ENCODE measurements around the gene SHC3. TPM values are rescaled to one million over a fixed set of nuclear protein-coding genes. Genes with fewer than 3 reads are reported as not detected.

Gene SHC3
- total RNA-seq, 1 donor, result 26.5 TPM

DNA sequence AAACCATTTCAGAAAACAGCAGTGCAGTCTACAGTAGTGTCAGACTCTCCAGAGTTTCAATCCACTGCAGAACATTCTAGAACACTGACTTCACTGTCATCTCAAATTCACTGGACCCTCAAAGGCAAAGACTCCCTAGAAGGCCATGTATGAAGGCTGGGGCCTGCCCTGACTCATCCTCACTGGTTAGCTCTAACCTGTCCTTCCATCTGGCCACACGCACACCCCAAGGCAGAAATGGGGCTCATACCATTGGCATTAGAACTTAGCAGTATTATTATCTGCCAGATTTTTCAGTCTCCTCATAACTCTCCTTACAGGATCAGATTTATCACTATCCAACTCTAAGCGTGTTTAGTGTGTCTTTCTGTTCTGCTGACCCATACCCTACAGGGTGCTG is 166.9 kb downstream of the SHC3 start:
- TF ChIP-seq, protein P1, sequence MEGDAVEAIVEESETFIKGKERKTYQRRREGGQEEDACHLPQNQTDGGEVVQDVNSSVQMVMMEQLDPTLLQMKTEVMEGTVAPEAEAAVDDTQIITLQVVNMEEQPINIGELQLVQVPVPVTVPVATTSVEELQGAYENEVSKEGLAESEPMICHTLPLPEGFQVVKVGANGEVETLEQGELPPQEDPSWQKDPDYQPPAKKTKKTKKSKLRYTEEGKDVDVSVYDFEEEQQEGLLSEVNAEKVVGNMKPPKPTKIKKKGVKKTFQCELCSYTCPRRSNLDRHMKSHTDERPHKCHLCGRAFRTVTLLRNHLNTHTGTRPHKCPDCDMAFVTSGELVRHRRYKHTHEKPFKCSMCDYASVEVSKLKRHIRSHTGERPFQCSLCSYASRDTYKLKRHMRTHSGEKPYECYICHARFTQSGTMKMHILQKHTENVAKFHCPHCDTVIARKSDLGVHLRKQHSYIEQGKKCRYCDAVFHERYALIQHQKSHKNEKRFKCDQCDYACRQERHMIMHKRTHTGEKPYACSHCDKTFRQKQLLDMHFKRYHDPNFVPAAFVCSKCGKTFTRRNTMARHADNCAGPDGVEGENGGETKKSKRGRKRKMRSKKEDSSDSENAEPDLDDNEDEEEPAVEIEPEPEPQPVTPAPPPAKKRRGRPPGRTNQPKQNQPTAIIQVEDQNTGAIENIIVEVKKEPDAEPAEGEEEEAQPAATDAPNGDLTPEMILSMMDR (IDR thresholded peaks at IDR 0.05; ENCODE audit: insufficient read depth, low read length), result no peak
- DNase-seq (ENCODE audit: low read depth), result no peak
- H3K4me3 ChIP-seq (ENCODE audit: low read depth, low read length), result no peak overlapping the region

DNA sequence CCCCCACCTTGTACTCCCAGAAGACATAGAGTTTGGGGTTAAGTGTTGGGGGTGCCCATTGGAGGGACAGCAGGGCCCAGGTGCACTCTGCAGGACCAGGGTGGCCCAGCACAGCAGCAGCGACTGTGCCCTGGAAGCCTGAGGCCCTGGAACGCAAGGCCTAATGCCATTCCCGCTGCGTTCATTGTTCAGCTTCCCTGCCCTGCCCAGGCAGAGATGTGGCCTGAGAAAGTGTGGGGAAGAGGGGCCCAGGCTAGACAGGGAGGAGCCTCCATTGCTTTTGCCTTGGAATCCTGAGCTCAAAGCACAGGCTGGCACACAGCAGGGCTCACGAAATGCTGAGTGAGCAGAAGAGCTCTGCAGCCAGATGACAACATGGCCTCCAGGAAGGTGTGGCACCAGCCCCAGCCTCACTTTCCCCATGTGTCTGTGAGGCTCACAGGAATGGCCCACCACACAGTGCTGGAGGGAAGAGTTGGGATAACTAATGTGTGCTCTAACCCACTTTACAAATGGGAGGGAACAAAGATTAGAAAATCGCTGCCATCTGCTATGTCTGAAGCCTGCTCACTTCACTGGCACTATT is 168.0 kb downstream of the SHC3 start:
- DNase-seq (ENCODE audit: low read depth), result no peak
- TF ChIP-seq, protein P1 (IDR thresholded peaks at IDR 0.05; ENCODE audit: insufficient read depth, low read length), result no peak
- no peak overlapping the region for H3K4me3 ChIP-seq (ENCODE audit: low read depth, low read length)

DNA sequence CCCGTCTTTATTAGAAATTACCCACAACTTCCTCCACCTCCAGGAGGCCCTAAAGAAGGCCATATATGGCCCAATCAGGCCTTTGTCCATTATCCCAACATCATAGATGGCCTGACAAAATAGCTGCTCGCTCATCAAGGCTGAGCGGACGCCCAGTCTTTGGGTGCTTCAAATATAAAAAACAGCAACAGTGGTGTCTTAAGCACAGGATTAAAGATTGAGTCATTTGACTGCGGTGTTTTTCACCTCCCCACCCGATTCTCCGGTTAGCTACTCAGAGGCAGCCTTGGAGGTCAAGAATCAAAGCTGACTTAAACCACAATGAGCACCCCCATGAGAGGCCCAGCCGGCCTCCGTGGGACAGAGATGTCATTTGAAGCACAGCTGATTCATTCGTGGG is 168.6 kb downstream of the SHC3 start:
- H3K4me3 ChIP-seq (ENCODE audit: low read depth, low read length), result no peak overlapping the region
- TF ChIP-seq, protein P1 (IDR thresholded peaks at IDR 0.05; ENCODE audit: insufficient read depth, low read length), result no peak
- DNase-seq (ENCODE audit: low read depth), result no peak

DNA sequence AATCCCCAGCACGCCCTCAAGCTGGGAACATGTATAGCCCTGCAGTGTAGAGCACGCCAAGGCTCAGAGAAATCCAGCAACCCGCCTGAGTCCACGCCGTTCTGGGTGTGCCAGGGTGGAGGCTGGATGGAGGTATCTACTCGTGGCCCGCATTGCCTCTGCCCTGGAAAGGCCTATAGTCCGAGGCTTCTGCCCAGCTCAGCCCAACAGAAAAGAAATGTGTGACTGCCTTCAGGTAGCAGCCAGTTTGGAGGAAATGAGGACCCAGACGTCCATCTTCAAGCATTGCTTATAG is 169.1 kb downstream of the SHC3 start:
- no peak for DNase-seq (ENCODE audit: low read depth)
- TF ChIP-seq, protein P1 (IDR thresholded peaks at IDR 0.05; ENCODE audit: insufficient read depth, low read length), result no peak
- H3K4me3 ChIP-seq (ENCODE audit: low read depth, low read length), result no peak overlapping the region

DNA sequence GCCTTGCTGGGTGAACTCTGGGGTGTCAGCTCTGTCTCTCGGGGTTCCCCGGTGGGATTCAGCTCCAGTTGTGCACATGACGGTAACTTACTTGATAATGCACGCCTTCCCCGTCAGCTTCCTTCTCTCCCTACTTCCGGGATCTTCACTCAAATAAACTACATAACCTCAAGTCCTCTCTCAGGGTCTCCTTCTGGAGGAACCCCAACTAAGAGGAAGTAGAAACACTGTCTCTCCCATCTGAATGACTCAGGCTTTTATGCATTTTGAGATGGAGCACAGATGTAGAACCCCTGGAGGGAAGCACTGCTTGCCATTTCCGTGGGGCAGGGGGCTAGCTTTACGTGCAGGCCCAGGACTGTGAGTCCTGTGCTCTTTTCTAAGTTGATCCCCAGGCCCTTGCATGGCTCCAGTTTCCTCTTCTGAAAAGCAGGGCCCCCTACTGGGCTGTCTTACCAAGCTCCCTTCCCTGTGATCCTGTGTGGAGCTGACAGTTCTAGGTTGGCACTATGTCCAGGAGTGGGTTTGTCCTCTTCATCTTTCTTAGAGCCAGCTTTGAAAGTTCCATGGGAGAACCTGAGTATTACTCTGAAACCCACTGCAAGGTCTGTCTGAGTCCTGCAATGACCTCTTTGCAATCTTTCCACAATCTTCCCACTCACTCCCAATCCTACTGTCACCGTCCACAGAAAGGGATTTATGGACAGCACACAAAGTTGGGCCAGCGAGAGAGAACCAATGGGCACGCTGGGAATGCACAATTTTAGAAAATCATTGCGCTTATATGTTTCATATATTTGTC is 169.7 kb downstream of the SHC3 start:
- no peak overlapping the region for H3K4me3 ChIP-seq (ENCODE audit: low read depth, low read length)
- DNase-seq (ENCODE audit: low read depth), result no peak
- TF ChIP-seq, protein P1 (IDR thresholded peaks at IDR 0.05; ENCODE audit: insufficient read depth, low read length), result no peak

DNA sequence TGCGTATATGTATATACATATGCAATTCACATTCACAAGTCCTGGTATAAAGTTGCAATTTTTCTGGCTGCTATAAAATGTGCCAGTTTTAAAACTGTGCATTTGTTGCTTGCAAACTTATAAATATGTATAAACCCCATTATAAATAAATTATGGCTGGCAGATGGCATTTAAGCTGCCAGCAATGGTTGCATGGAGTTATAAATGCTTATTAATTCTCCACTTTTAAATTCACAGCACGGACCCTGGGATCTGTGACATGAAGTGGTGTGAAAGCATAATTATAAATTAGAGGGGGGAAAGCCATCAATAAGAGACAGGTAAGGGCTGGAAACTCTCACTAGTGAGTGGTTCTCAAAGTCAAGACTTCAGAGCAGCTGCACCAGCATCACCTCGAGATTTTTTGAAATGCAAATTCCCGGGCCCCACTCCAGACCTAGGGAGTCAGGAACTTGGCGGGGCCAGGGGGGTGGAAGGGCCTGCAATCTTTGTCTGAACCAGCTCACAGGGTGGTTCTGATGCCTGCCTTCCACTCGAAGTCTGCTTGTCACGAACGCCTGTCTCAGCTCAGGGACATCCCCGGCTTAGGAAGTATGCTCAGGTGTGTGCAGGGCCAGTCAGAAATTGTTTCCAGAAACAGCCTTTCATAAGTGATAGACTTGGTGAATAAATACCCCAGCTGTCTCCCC is 170.4 kb downstream of the SHC3 start:
- H3K4me3 ChIP-seq (ENCODE audit: low read depth, low read length), result no peak overlapping the region
- no peak for DNase-seq (ENCODE audit: low read depth)
- TF ChIP-seq, protein P1 (IDR thresholded peaks at IDR 0.05; ENCODE audit: insufficient read depth, low read length), result no peak

All from fibroblast of the aortic adventitia (primary cell).